HEK293 (cell line): ENCODE measurements around the gene MKLN1.

Experiments used
- CTCF ChIA-PET: fragments of 350-600 bp; formaldehyde crosslinking; extraction: SDS; loops from one replicate; lab custom pipeline; 2021; ENCODE audit warnings: antibody characterized with exemption; lab: Yijun Ruan, JAX
- POLR2A ChIA-PET: fragments of 300-600 bp; formaldehyde crosslinking; extraction: SDS; loops from one replicate; lab custom pipeline; 2020; ENCODE audit warnings: antibody characterized with exemption, inconsistent platforms; lab: Yijun Ruan, JAX
- H3K27ac ChIP-seq: fragments of 200-500 bp; sonication (Bioruptor generic); 2 replicates; pipeline ENCODE4 v1.5.1; 2014; ENCODE audit warnings: low read depth, low read length, control low read depth, inconsistent platforms; ENCODE audit errors: extremely low read depth
- H3K36me3 ChIP-seq, 2 experiments: fragments of 200-500 bp in 1 of 2; sonication (Bioruptor generic) in 1 of 2; 1 replicate in 1 of 2; 2 replicates in 1 of 2; pipeline ENCODE4 v1.5.1; 2014 to 2017; ENCODE audit warnings: inconsistent platforms in 2 of 2, low read length in 2 of 2; ENCODE audit not compliant: control insufficient read depth in 2 of 2, insufficient read depth in 1 of 2
- H3K4me1 ChIP-seq: fragments of 200-500 bp; sonication (Bioruptor generic); 2 replicates; pipeline ENCODE4 v1.5.1; 2014; ENCODE audit warnings: mild to moderate bottlenecking, low read length, inconsistent platforms; ENCODE audit not compliant: control insufficient read depth, insufficient read depth
- H3K4me3 ChIP-seq: 2 replicates; pipeline ENCODE4 v1.5.1; 2011; ENCODE audit warnings: low read depth, mild to moderate bottlenecking, control low read depth, low read length, moderate library complexity
- H3K9me3 ChIP-seq: fragments of 200-500 bp; sonication (Bioruptor generic); 2 replicates; pipeline ENCODE4 v1.5.1; 2014; ENCODE audit warnings: low read depth, low read length, inconsistent platforms; ENCODE audit not compliant: control insufficient read depth, insufficient read depth
- PRDM6 ChIP-seq: fragments of 450-650 bp; formaldehyde crosslinking; IDR thresholded peaks from 2 replicates; pipeline ENCODE4 v1.5.1; 2017; ENCODE audit warnings: missing biosample characterization, missing genetic modification characterization
- SP2 ChIP-seq: fragments of 450-650 bp; formaldehyde crosslinking; IDR thresholded peaks from 2 replicates; pipeline ENCODE4 v1.5.1; 2016; ENCODE audit warnings: missing biosample characterization, missing genetic modification characterization
- ZBTB11 ChIP-seq: fragments of 450-650 bp; formaldehyde crosslinking; conservative IDR thresholded peaks from 2 replicates; pipeline ENCODE4 v1.5.1; 2016; ENCODE audit warnings: low read depth, missing biosample characterization, missing genetic modification characterization
- ZBTB20 ChIP-seq: fragments of 450-650 bp; formaldehyde crosslinking; IDR thresholded peaks from 2 replicates; pipeline ENCODE4 v1.5.1; 2016; ENCODE audit warnings: missing biosample characterization, missing genetic modification characterization
- ZBTB48 ChIP-seq: fragments of 450-650 bp; formaldehyde crosslinking; IDR thresholded peaks from 2 replicates; pipeline ENCODE4 v1.5.1; 2016; ENCODE audit warnings: missing biosample characterization, missing genetic modification characterization
- ZNF10 ChIP-seq: fragments of 450-650 bp; formaldehyde crosslinking; IDR thresholded peaks from 2 replicates; pipeline ENCODE4 v1.5.1; 2017; ENCODE audit warnings: missing biosample characterization, missing genetic modification characterization
- ZNF132 ChIP-seq: fragments of 450-650 bp; formaldehyde crosslinking; IDR thresholded peaks from 2 replicates; pipeline ENCODE4 v1.5.1; 2017; ENCODE audit warnings: missing biosample characterization, missing genetic modification characterization, borderline replicate concordance
- ZNF211 ChIP-seq: fragments of 450-650 bp; formaldehyde crosslinking; IDR thresholded peaks from 2 replicates; pipeline ENCODE4 v1.5.1; 2016; ENCODE audit warnings: low read depth, missing biosample characterization, missing genetic modification characterization
- ZNF26 ChIP-seq: fragments of 450-650 bp; formaldehyde crosslinking; IDR thresholded peaks from 2 replicates; pipeline ENCODE4 v1.5.1; 2016; ENCODE audit warnings: missing biosample characterization, missing genetic modification characterization
- ZNF280C ChIP-seq: fragments of 450-650 bp; formaldehyde crosslinking; IDR thresholded peaks from 2 replicates; pipeline ENCODE4 v1.5.1; 2016; ENCODE audit warnings: missing biosample characterization, missing genetic modification characterization
- ZNF335 ChIP-seq: fragments of 450-650 bp; formaldehyde crosslinking; conservative IDR thresholded peaks from 2 replicates; pipeline ENCODE4 v1.5.1; 2016; ENCODE audit warnings: missing biosample characterization, missing genetic modification characterization
- ZNF366 ChIP-seq: fragments of 450-650 bp; formaldehyde crosslinking; conservative IDR thresholded peaks from 2 replicates; pipeline ENCODE4 v1.5.1; 2016; ENCODE audit warnings: missing biosample characterization, missing genetic modification characterization
- ZNF600 ChIP-seq: fragments of 450-650 bp; formaldehyde crosslinking; IDR thresholded peaks from 2 replicates; pipeline ENCODE4 v1.5.1; 2016; ENCODE audit warnings: missing biosample characterization, missing genetic modification characterization
- ZNF658 ChIP-seq: fragments of 450-650 bp; formaldehyde crosslinking; IDR thresholded peaks from 2 replicates; pipeline ENCODE4; 2016; ENCODE audit warnings: missing biosample characterization, missing genetic modification characterization
- ZNF707 ChIP-seq: fragments of 450-650 bp; formaldehyde crosslinking; IDR thresholded peaks from 2 replicates; pipeline ENCODE4 v1.5.1; 2016; ENCODE audit warnings: missing biosample characterization, missing genetic modification characterization
- ZNF830 ChIP-seq: fragments of 450-650 bp; IDR thresholded peaks from 2 replicates; pipeline ENCODE4 v1.5.0; 2018; ENCODE audit warnings: missing biosample characterization, missing genetic modification characterization, low read depth, mild to moderate bottlenecking, moderate library complexity
- TF ChIP-seq, protein P1 (sequence below): fragments of 450-650 bp; formaldehyde crosslinking; IDR thresholded peaks from 2 replicates; pipeline ENCODE4 v1.5.1; 2017; ENCODE audit warnings: missing biosample characterization, missing genetic modification characterization

Gene MKLN1

DNA sequence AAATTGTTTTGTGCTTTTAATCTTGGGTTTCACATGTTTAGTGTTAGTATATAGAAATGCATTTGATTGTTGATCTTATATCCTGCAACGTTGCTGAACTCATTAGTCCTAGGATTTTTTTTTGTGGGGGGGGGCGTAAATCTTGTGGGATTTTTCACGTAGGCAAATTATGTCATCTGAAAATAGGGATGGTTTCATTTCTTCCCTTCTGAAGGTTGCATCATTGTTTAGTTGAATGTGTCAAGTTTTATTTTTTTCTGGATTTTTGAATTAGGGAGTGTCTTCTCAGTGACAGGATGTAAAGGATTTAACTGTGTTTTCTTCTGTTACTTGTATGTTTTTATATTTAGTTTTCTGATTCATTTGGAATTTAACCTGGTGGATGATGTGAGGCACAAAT is 26.7 kb downstream of the MKLN1 start (continued):
- no peak for TF ChIP-seq ZBTB11

DNA sequence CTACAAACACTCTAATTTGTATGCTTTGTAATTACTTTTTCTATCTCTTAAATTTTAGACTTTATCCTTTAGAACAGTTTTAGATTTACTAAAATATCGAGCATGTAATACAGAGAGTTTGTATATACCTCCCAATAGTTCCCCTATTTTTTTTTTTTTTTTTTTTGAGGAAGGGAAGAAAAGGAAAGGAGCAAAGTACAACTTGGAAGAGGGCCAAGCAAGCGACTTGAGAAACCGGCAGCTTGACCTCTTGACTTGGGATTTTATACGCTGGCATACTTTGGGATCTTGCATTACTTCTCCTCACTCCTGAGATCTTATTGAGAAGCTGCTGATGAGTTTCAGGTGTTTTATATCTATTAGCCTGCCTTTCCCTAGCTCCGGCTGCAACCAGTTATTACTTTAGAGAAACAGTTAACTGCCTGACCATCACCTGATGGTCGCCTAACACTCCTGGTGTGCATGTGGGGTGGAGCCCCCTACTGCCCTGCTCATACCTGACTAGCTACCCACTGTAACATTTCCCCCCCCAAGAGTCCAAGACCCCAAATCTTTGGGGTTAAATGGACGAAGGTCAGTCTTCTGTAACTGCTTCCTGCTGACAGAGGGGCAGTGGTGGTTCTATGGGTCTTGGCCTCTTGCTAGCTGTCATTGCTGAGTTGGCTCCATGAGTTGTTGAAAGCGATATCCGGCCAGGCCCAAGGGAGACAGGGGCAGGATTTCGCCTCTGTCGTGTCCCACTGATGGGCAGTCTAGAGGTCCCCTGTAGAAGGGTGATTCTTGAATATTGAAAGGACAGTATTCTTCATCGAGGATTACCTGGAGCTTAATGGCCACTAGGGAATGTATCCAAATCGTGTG is 28.5 kb downstream of the MKLN1 start:
- POLR2A ChIA-PET: no interaction called here

DNA sequence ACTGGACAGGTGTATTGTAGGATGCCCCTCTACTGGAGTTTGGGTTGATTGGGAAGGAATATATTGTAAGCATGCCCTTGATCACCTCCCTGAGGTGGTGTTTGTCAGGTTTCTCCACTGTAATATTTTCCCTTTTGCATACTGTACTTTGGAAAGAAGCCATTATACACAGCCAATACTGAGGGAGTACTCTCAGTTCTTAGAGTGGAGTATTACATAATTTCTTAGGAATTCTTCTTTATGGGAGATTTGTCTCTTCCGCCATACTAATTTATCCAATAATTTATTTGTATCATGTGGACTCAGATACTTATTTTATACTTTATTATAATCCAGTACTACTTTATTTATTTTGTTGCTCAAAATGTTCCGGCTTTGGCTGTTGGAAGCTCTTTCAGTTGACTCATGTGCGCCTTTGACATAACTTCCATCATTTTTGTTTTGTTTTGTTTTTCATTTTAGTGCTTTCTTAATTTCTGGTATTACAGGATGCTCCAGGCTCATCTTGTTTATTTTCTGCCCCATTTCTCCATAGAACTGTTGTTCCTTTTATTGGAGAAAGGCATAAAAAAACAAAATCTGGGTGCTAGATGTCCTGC is 29.7 kb downstream of the MKLN1 start:
- no peak overlapping the region for H3K27ac ChIP-seq
- CTCF ChIA-PET: no interaction called here
- no peaks in the 10 kb centered on the region for H3K9me3 ChIP-seq
- H3K4me3 ChIP-seq: no peak overlapping the region
- POLR2A ChIA-PET: no interaction called here
- H3K4me1 ChIP-seq: peaks cover 13% of the 10 kb centered on the region
- no peaks in the 10 kb centered on the region for H3K36me3 ChIP-seq
- TF ChIP-seq ZNF600 (tag by site-specific recombination): peak; percentile 25; the same call in 1 of the 2 replicates
- no peak for TF ChIP-seq ZNF280C (tag by site-specific recombination)
- TF ChIP-seq, protein P1, sequence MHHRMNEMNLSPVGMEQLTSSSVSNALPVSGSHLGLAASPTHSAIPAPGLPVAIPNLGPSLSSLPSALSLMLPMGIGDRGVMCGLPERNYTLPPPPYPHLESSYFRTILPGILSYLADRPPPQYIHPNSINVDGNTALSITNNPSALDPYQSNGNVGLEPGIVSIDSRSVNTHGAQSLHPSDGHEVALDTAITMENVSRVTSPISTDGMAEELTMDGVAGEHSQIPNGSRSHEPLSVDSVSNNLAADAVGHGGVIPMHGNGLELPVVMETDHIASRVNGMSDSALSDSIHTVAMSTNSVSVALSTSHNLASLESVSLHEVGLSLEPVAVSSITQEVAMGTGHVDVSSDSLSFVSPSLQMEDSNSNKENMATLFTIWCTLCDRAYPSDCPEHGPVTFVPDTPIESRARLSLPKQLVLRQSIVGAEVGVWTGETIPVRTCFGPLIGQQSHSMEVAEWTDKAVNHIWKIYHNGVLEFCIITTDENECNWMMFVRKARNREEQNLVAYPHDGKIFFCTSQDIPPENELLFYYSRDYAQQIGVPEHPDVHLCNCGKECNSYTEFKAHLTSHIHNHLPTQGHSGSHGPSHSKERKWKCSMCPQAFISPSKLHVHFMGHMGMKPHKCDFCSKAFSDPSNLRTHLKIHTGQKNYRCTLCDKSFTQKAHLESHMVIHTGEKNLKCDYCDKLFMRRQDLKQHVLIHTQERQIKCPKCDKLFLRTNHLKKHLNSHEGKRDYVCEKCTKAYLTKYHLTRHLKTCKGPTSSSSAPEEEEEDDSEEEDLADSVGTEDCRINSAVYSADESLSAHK (tag by site-specific recombination): 0 out of 2 replicates have a peak, but pooled peaks have one; percentile 73
- no peak for TF ChIP-seq ZNF335 (tag by site-specific recombination)
- TF ChIP-seq PRDM6 (tag by site-specific recombination): 0 out of 2 replicates have a peak, but pooled peaks have one; percentile 15
- no peak for TF ChIP-seq ZNF132

More for the DNA sequence above, 28.5 kb downstream of the MKLN1 start:
- no peak overlapping the region for H3K27ac ChIP-seq
- CTCF ChIA-PET: no interaction called here
- no peaks in the 10 kb centered on the region for H3K9me3 ChIP-seq
- H3K4me1 ChIP-seq: peaks cover 13% of the 10 kb centered on the region
- no peaks in the 10 kb centered on the region for H3K36me3 ChIP-seq
- no peak overlapping the region for H3K4me3 ChIP-seq
- no peak for TF ChIP-seq ZNF830 (tag by site-specific recombination)
- no peak for TF ChIP-seq ZBTB20
- TF ChIP-seq ZBTB48: no peak
- TF ChIP-seq ZNF658 (tag by site-specific recombination): no peak
- no peak for TF ChIP-seq ZNF211 (tag by site-specific recombination)
- TF ChIP-seq ZNF10 (tag by site-specific recombination): peak; percentile 88
- no peak for TF ChIP-seq ZNF707 (tag by site-specific recombination)
- TF ChIP-seq ZNF366 (tag by site-specific recombination): 0 out of 2 replicates have a peak, but pooled peaks have one; percentile 38
- no peak for TF ChIP-seq SP2 (tag by site-specific recombination)
- no peak for TF ChIP-seq ZNF26 (tag by site-specific recombination)
